ENCODE results near the gene FAM210A. TPM values are rescaled to one million over a fixed set of nuclear protein-coding genes. Genes with fewer than 3 reads are reported as not detected.

FAM210A gene
- total and polyA plus RNA-seq, 9 of the 15 experiments (the other 6 are each of a cell fraction or from before 2014, with no cell fraction given) = 8.3 to 41.7 (median 19.1) TPM

GRCh38 chr18:13762690-13763439 is 36.5 kb upstream of the FAM210A start (continued):
- no peak for TF ChIP-seq ARID4B (CRISPR knock-in tag; IDR thresholded peaks at IDR 0.05)

- no TSS peak for BruUV-seq (replicated peaks)
- ChIA-PET POLR2A (no interaction called here), CTCF (ENCODE audit: low intra/inter-chr PET ratio) (no interaction called here)
- no peak overlapping the region for H3K4me2 ChIP-seq (ENCODE audit: insufficient read depth, low read length)
- H3K79me2 ChIP-seq (ENCODE audit: control insufficient read depth, insufficient read depth, low read length) = no peaks in the 10 kb centered on the region
- no peaks in the 10 kb centered on the region; the same call in 1 of the 2 replicates for H3K9me3 ChIP-seq (replicated peaks; ENCODE audit: control insufficient read depth, insufficient read depth, low read depth, low read length)
- in situ Hi-C loops (cut with MboI) (no loop called here), intact Hi-C loops (cut with micrococcal nuclease) (no loop called here)
- H3K4me3 ChIP-seq = no peak overlapping the region
- no peaks in the 10 kb centered on the region for H3K4me1 ChIP-seq (replicated peaks in 1 of 2; ENCODE audit: control insufficient read depth in 2 of 2, insufficient read depth in 2 of 2, low read length in 2 of 2)
- H3K36me3 ChIP-seq (ENCODE audit: control insufficient read depth, insufficient read depth, low read length) = peaks cover 28% of the 10 kb centered on the region; the same call in 2 of the 3 replicates
- no peaks in the 10 kb centered on the region for H4K20me1 ChIP-seq (replicated peaks; ENCODE audit: control insufficient read depth, insufficient read depth, low read length)
- no peak for ATAC-seq
- DNase-seq (ENCODE audit: extremely low read depth in 1 of 4, low spot score in 3 of 4) = no peak
- H2AFZ ChIP-seq (ENCODE audit: low read depth, low read length) = no peak overlapping the region
- FAIRE-seq = no peak
- no peaks in the 10 kb centered on the region for H3K27me3 ChIP-seq (ENCODE audit: control insufficient read depth in 2 of 2, insufficient read depth in 2 of 2, low read length in 2 of 2)
- no peak overlapping the region for H3K9ac ChIP-seq (ENCODE audit: insufficient read depth in 1 of 2, low read depth in 2 of 2, low read length in 2 of 2)
- TF ChIP-seq CSDE1 (IDR thresholded peaks at IDR 0.05) (no peak), ZNF561 (CRISPR knock-in tag; conservative IDR thresholded peaks at IDR 0.05) (no peak), HMGN3 (IDR thresholded peaks at IDR 0.05; ENCODE audit: borderline replicate concordance, extremely low read depth, insufficient read length, low read depth, low read length) (no peak)
- no peak overlapping the region for H3K27ac ChIP-seq (ENCODE audit: extremely low read depth, low read depth, low read length)
- H3K9me1 ChIP-seq (ENCODE audit: control insufficient read depth, insufficient read depth, low read length) = no peaks in the 10 kb centered on the region
These were observed 33.7 kb upstream of the FAM210A start for GRCh38 chr18:13760047-13760446.

Data from K562 (cell line).